GM19452 (cell line): ENCODE measurements around the gene PAGE4.

ENCODE experiments used
- ATAC-seq: cut with Tn5 transposase; IDR thresholded peaks from one replicate; pipeline ENCODE4 v1.9.1; 2021; ENCODE audit not compliant: unreplicated experiment

Gene PAGE4

GRCh38 chrX:49829016-49829415, at the start of gene PAGE4:
Gene PAGE4, plus strand, starts transcription at chrX:49829303. Its CDS starts 1,126 bp downstream, at chrX:49830429.
- ATAC-seq, result no peak

GRCh38 chrX:49784747-49785280, 44.3 kb upstream of the PAGE4 start:
- no peak for ATAC-seq

DNA sequence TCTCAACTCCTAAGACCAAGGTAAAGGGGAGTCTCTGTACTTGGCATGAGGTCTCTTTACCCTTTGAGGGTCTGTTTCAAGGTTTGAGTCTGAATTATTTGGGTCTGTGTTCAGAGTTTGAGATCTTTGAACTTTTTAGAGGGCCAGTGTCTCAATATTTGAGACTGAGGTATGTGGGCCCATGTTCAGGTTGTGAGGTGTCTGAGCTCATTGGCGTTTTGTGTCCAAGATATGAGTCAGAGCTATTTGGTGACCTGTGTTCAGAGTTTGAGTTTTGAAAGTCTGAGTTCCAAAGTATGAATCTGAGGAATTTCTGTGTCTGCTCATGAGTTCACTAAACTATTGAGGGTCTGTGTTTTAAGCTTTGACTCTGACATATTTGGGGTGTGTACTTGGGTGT, 36.7 kb upstream of the PAGE4 start:
- ATAC-seq, result no peak

DNA sequence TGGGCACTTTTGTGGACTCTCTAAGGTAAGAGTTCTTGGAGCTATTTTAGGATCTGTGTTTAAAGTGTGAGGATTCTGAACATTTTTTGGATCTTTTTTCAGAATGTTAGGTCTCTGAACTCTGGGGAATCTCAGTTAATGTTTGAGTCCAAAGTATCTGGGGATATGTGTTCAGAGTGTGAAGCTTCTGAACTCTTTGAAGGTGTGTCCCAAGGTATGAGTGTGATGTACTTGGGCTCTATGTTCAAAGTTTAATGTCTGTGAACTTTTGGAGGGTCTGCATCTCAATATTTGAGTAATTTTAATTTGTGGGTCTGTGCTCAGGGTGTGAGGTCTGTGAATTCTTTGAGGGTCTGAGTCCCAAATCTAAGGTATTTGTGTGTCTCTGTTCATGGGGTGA, 35.4 kb upstream of the PAGE4 start:
- ATAC-seq, result no peak

GRCh38 chrX:49799828-49800227, 29.3 kb upstream of the PAGE4 start:
- no peak for ATAC-seq

DNA sequence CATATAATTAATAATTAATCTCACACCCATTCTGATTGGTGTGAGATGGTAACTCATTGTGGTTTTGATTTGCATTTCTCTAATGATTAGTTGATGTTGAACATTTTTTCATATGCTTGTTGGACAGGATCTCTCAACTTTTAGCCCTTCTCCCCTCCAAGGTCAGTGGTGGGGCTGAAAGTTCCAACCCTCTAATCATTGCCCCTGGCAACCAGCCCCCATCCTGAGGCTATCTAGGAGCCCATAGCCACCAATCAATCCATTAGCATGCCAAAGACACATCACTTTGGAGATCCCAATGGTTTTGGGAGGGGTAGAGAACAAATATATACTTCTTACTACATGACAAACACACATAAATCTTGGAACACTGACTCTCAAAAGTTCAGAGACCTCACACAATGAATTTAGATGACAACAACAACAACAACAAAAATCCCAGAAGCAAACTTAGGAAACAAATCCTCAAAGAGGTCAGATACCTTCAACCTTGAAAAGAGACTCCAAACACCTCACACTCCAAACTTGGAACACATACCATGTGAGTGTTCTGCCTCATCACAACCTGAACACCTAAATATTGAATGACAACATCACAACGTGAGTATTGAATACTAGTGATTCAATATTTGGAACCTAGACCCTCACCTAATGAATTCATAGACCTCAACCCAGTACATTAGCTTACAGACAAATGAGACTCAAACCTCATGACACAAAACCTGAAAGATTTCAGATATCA, 19.0 kb upstream of the PAGE4 start:
- no peak for ATAC-seq

DNA sequence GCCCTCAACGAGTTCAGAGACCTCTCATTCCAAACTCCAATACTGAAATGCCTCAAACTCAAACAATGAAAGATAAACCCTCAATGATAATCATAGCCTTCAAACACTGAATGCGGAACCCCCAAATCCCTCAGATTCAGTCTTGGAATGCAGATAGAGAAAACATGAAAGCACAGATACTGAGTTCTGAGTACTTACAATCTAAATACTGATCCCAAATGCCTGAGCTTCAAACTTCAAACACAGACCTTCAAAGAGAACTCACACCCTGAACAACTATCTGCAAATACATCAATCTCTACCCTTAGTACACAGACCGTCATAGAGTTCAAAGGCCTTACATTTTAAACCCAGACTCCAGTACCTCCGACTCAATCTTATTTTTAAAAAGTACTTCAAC, 16.9 kb upstream of the PAGE4 start:
- no peak for ATAC-seq

- no peak for ATAC-seq
Observed at GRCh38 chrX:49816435-49816834, 12.7 kb upstream of the PAGE4 start.

DNA sequence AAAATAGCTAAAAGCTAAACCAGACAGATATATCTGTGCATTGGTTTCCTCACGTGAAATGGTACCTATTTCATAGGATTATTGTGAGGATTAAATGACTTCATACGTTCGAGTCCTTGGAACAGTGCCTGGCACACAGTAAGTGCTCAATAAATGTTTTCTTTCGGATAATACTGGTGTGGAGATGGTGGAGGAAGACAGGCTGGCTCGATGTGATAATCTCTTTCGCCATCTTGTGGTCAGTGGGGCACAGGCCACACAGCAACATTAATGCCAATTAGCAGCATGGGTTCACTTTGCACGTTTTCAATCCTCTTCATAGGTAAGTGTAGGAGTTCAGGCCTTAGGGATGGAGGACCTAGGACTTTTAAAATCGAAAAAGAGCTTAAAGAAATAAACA, 9.3 kb downstream of the PAGE4 start:
- ATAC-seq, result no peak

DNA sequence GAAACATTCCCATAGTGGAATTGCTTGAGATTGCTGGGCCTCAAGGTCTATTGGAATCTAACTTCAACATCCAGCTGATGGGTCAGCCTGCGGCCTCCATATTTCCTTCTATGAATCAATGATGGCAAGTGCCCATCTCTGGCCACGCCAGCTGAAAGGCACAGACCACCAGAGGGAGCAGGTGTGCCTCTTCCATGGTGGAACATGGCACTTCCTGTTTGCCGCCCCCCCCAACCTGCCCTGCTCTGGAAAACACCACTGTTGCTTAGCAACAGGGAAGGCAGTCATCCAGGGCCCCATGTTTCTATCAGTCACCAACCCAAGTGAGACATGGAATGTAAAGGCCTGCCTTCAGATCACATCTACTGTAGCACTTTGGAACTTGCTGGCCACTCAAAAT, 11.6 kb downstream of the PAGE4 start:
- no peak for ATAC-seq

- ATAC-seq, result no peak
Observed at GRCh38 chrX:49842621-49843020, 13.5 kb downstream of the PAGE4 start.

DNA sequence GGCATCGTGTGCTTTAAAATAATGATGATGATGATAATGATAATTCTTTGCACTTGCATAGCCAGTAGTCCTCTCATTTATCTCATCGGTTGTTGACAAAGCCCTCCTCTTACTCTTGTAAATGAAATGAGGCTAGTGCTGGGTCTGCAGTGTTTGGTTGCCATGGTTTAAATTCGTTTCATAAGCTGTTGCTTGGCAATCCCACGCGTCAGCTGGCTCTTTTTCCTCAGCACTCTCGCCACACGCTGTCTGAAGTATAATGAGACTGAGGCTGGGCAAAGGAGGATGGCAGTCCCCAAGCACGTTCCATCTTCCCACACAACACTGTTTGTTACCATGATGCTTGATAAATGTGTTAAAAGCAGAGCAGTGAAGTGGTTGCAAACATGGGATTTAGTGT, 15.5 kb downstream of the PAGE4 start:
- no peak for ATAC-seq

DNA sequence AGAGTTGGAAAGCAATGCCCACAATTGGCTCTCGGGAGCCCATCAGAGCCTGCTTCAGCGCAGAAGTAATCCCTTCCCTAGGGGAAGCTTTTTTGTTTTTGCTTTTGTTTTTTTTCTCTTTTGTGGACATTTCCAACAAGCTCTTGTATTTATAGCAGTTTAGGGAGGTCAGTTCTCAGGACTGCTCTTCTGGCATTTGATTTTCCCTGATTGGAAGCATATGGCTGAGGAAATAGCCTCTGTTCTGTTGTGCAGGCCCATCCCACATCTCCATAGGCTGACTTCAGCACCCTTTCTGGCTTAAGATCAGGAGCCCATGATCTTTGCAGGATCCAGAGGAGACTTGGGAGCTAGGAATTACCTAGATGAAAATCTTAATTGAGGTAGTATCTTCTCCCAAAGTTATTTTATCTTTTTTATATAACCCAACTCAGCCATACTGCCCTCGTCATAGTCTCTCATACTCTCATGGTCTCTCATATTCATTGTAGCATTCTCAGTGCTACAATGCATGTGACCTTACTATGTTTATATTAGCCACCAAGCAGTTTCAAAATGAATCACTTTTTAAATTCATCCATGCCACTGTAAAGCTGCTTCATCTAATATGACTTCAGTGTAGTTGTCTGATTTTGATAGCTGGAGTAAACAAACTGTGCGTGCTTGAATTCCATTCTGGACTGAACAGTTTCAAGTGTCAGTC, 16.7 kb downstream of the PAGE4 start:
- no peak for ATAC-seq

DNA sequence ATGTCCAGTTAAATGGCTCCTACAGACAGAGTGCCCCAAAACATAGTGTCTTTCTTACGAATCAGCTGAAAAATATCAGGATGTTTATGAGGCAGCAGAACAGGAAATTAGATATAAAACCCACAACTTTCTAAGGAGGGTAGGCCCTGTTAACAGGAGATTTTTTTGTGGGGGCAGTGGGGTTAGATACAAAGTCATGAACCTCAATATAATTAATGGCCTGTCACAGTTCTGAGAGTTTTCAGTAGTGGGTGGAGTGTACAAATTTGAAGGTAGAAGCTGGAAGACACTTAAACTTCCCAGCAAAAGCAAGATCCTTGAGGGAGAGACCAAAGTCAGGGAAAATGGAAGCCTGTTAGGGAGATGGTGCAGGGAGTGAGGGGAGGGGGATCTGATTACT, 17.4 kb downstream of the PAGE4 start:
- ATAC-seq, result no peak

- ATAC-seq, result no peak
Observed at GRCh38 chrX:49848275-49848674, 19.2 kb downstream of the PAGE4 start.

DNA sequence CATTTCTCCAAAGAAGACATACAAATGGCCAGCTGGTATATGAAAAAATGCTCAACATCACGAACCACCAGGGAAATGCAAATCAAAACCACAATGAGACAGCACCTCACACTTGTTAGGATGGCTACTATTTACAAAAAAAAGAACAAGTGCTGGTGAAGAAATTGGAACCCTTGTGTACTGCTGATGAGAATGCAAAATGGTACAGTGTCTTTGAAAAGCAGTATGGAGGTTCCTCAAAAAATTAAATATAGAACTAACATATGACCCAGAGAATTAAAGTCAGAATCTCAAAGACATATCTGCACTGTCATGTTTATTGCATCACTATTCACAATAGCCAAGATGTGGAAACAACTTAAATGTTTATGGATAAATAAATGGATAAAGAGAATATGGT, 20.9 kb downstream of the PAGE4 start:
- ATAC-seq, result no peak

DNA sequence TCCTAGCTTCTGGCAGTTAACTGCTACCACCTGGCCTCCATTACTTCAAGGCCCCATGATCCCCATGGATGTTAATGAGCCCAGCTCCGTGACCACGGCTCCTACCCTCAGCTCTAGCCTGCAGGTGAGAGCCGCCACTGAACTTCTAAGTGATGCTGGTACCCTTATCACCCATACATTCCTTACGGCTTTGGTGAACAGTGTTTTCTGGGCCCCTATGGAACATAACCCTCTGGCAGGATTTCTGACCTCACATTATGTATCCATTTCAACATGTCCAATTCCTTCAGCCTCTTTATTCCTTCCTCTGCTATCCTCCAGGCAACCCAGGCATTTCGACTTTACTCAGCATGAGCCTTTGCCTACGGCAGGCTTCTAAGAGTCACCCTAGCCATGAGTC, 24.6 kb downstream of the PAGE4 start:
- no peak for ATAC-seq

GRCh38 chrX:49856819-49857218, 27.7 kb downstream of the PAGE4 start:
- no peak for ATAC-seq

GRCh38 chrX:49858341-49858740, 29.2 kb downstream of the PAGE4 start:
- no peak for ATAC-seq

DNA sequence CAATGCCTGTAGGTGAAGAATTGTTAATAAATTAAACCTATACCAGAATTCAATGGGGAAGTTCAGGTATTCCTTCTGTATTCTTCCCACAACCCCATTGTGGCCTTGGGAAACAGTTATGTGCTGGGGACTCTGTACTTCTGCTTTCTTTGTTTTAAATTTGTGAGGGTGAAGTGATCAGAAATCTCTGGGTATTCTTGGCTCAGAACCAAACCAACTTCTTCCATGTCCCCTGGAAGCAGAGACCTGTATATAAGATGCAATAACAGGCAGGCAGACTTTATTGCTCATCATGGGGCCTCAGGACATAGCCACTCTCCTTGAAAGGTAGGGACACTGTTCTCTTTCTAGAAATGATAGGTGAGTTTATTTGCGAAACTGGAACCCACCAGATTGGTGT, 30.4 kb downstream of the PAGE4 start:
- no peak for ATAC-seq

GRCh38 chrX:49860867-49861535, 31.9 kb downstream of the PAGE4 start:
- ATAC-seq, result no peak

GRCh38 chrX:49862093-49862492, 33.0 kb downstream of the PAGE4 start:
- ATAC-seq, result no peak
